WTC11 (cell line): Measurements from ENCODE around the gene CACNG3.

Source experiments
- ATF1 ChIP-seq: sonication (generic); formaldehyde crosslinking; IDR thresholded peaks from 2 replicates; pipeline ENCODE4 v1.8.1; 2023; ENCODE audit warnings: mild to moderate bottlenecking, moderate library complexity, missing genetic modification reagents
- CTCF ChIP-seq: fragments of 200-600 bp; IDR thresholded peaks from 2 replicates; pipeline ENCODE4 v1.8.0; 2022; ENCODE audit warnings: antibody characterized with exemption
- ESRRA ChIP-seq: sonication (generic); formaldehyde crosslinking; IDR thresholded peaks from 2 replicates; pipeline ENCODE4 v1.8.1; 2022; ENCODE audit warnings: mild to moderate bottlenecking, missing genetic modification reagents, borderline replicate concordance
- FOXK1 ChIP-seq: sonication (generic); formaldehyde crosslinking; IDR thresholded peaks from 2 replicates; pipeline ENCODE4 v1.8.0; 2022; ENCODE audit warnings: mild to moderate bottlenecking, moderate library complexity, missing genetic modification reagents
- FOXP4 ChIP-seq: sonication (generic); formaldehyde crosslinking; IDR thresholded peaks from 2 replicates; pipeline ENCODE4 v1.8.0; 2022; ENCODE audit warnings: mild to moderate bottlenecking, missing genetic modification reagents
- NFYB ChIP-seq: sonication (generic); formaldehyde crosslinking; conservative IDR thresholded peaks from 2 replicates; pipeline ENCODE4 v1.8.0; 2022; ENCODE audit warnings: low read depth, missing genetic modification reagents
- NR2C2 ChIP-seq: sonication (generic); formaldehyde crosslinking; IDR thresholded peaks from 2 replicates; pipeline ENCODE4 v1.8.0; 2022; ENCODE audit warnings: mild to moderate bottlenecking, missing genetic modification reagents
- SMAD3 ChIP-seq: sonication (generic); formaldehyde crosslinking; IDR thresholded peaks from 2 replicates; pipeline ENCODE4 v1.8.0; 2022; ENCODE audit warnings: missing genetic modification reagents, mild to moderate bottlenecking, borderline replicate concordance
- ZNF121 ChIP-seq: sonication (generic); formaldehyde crosslinking; IDR thresholded peaks from 2 replicates; pipeline ENCODE4 v1.8.0; 2023; ENCODE audit warnings: missing genetic modification reagents
- ZNF232 ChIP-seq: sonication (generic); formaldehyde crosslinking; IDR thresholded peaks from 2 replicates; pipeline ENCODE4 v1.8.0; 2022; ENCODE audit warnings: mild to moderate bottlenecking, missing genetic modification reagents
- TF ChIP-seq, protein P1 (sequence below): sonication (generic); formaldehyde crosslinking; IDR thresholded peaks from 2 replicates; pipeline ENCODE4 v1.8.0; 2022; ENCODE audit warnings: mild to moderate bottlenecking, missing genetic modification reagents
- TF ChIP-seq, protein P2 (sequence below): sonication (generic); formaldehyde crosslinking; IDR thresholded peaks from 2 replicates; pipeline ENCODE4 v1.8.1; 2023; ENCODE audit warnings: mild to moderate bottlenecking, missing genetic modification reagents, borderline replicate concordance
- TF ChIP-seq, protein P3 (sequence below): sonication (generic); formaldehyde crosslinking; IDR thresholded peaks from 2 replicates; pipeline ENCODE4 v1.8.1; 2022; ENCODE audit warnings: low read depth, missing genetic modification reagents, borderline replicate concordance

DNA sequence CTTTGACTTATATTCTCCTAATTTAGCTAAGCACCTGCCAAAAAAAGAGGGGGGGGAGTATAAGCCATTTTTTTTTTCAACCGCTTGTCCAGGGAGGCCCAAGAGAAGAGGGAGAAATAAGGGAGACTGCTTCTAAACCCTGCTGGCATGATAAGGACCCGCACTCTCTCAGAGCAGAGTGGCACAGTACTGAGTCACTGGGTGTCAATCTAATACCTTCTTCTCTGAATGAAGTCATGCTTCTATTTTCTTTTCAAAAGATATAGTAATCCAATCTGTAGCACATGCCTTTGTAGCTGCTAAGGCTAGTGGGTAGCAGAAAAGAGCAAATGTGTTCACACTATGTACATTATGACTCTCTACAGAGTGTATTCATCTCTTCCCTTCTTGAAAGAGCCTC, 34.9 kb upstream of the CACNG3 start:
- TF ChIP-seq, protein P1, sequence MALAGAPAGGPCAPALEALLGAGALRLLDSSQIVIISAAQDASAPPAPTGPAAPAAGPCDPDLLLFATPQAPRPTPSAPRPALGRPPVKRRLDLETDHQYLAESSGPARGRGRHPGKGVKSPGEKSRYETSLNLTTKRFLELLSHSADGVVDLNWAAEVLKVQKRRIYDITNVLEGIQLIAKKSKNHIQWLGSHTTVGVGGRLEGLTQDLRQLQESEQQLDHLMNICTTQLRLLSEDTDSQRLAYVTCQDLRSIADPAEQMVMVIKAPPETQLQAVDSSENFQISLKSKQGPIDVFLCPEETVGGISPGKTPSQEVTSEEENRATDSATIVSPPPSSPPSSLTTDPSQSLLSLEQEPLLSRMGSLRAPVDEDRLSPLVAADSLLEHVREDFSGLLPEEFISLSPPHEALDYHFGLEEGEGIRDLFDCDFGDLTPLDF, result no peak
- TF ChIP-seq NFYB (no peak), ATF1 (no peak), CTCF (no peak), ZNF232 (CRISPR knock-in tag) (no peak), ESRRA (no peak), NR2C2 (CRISPR knock-in tag) (no peak), ZNF121 (no peak), FOXP4 (CRISPR knock-in tag) (no peak), FOXK1 (CRISPR knock-in tag) (no peak), SMAD3 (no peak)
- TF ChIP-seq, protein P2, sequence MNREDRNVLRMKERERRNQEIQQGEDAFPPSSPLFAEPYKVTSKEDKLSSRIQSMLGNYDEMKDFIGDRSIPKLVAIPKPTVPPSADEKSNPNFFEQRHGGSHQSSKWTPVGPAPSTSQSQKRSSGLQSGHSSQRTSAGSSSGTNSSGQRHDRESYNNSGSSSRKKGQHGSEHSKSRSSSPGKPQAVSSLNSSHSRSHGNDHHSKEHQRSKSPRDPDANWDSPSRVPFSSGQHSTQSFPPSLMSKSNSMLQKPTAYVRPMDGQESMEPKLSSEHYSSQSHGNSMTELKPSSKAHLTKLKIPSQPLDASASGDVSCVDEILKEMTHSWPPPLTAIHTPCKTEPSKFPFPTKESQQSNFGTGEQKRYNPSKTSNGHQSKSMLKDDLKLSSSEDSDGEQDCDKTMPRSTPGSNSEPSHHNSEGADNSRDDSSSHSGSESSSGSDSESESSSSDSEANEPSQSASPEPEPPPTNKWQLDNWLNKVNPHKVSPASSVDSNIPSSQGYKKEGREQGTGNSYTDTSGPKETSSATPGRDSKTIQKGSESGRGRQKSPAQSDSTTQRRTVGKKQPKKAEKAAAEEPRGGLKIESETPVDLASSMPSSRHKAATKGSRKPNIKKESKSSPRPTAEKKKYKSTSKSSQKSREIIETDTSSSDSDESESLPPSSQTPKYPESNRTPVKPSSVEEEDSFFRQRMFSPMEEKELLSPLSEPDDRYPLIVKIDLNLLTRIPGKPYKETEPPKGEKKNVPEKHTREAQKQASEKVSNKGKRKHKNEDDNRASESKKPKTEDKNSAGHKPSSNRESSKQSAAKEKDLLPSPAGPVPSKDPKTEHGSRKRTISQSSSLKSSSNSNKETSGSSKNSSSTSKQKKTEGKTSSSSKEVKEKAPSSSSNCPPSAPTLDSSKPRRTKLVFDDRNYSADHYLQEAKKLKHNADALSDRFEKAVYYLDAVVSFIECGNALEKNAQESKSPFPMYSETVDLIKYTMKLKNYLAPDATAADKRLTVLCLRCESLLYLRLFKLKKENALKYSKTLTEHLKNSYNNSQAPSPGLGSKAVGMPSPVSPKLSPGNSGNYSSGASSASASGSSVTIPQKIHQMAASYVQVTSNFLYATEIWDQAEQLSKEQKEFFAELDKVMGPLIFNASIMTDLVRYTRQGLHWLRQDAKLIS (CRISPR knock-in tag), result no peak
- TF ChIP-seq, protein P3, sequence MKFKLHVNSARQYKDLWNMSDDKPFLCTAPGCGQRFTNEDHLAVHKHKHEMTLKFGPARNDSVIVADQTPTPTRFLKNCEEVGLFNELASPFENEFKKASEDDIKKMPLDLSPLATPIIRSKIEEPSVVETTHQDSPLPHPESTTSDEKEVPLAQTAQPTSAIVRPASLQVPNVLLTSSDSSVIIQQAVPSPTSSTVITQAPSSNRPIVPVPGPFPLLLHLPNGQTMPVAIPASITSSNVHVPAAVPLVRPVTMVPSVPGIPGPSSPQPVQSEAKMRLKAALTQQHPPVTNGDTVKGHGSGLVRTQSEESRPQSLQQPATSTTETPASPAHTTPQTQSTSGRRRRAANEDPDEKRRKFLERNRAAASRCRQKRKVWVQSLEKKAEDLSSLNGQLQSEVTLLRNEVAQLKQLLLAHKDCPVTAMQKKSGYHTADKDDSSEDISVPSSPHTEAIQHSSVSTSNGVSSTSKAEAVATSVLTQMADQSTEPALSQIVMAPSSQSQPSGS (CRISPR knock-in tag), result no peak
